Measurements from ENCODE around the gene WASHC1. TPM values are rescaled to one million over a fixed set of nuclear protein-coding genes. Genes with fewer than 3 reads are reported as not detected.

The WASHC1 gene
- total RNA-seq, 1 donor: 3.6 TPM

Other genes with a start within 250 kb of the WASHC1 start
- gene FOXD4, start 89.0 kb upstream of the WASHC1 start, total RNA-seq: 0.29 and 0.36 TPM in 2 replicates
- gene ZNG1A, start 149.6 kb upstream of the WASHC1 start, total RNA-seq: 24.6 and 28.0 TPM in 2 replicates
- gene DOCK8, start 185.4 kb upstream of the WASHC1 start, total RNA-seq: under 0.01 TPM in 2 replicates